GM12874 (cell line): ENCODE measurements around the gene MYBPH.

Source experiments
- CTCF ChIP-seq: IDR thresholded peaks from 2 replicates; pipeline ENCODE4 v1.5.1; 2011; ENCODE audit warnings: low read depth, mild to moderate bottlenecking, control low read depth, low read length, moderate library complexity; ENCODE audit not compliant: insufficient read depth

MYBPH gene

DNA sequence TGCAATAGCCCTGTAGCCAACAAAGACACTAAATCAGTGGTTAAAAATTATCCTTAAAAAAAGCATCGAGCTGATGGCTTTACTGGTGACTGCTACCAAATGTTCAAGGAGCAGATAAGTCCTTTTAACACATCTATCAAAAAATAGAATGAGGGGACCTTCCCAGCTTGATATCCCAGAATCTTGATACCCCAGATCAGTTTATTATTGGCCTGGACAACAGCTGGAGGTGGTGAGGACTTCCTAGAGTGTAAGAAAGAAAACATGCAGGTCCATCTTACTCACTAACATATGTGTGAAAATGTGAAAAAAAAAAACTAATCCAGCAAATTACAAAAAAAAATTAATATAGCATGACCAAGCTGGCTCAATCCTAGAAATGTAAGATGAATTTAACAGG, 32.6 kb upstream of the MYBPH start:
- no peak for TF ChIP-seq CTCF

DNA sequence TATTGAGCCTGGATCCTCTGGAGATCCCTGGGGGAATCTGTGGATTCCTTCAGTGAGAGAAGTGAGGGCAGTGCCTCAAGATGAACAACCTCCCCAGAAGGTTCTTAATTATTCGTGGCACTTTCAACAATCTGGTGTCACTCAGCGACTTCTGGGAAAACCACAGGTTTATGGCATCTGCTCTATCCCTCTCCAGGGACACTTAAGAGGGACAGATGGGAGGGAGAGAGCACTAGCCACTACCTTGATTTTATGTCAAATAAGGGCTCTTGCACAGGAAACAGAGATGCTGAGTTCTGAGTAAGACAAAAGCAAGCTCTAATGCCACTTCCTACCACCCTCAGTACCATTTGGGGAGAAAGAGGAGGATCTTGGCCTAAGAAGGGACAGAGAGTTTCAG, 32.1 kb upstream of the MYBPH start:
- no peak for TF ChIP-seq CTCF

GRCh38 chr1:203206129-203206687, 30.6 kb upstream of the MYBPH start:
- TF ChIP-seq CTCF: no peak

- TF ChIP-seq CTCF: no peak
Measured at GRCh38 chr1:203204756-203205155, 29.1 kb upstream of the MYBPH start.

GRCh38 chr1:203202431-203203245, 27.0 kb upstream of the MYBPH start:
- TF ChIP-seq CTCF: no peak

GRCh38 chr1:203201516-203202205, 26.0 kb upstream of the MYBPH start:
- TF ChIP-seq CTCF: no peak

GRCh38 chr1:203200916-203201315, 25.3 kb upstream of the MYBPH start:
- no peak for TF ChIP-seq CTCF
